ENCODE measurements around the gene MYH7.

DNA sequence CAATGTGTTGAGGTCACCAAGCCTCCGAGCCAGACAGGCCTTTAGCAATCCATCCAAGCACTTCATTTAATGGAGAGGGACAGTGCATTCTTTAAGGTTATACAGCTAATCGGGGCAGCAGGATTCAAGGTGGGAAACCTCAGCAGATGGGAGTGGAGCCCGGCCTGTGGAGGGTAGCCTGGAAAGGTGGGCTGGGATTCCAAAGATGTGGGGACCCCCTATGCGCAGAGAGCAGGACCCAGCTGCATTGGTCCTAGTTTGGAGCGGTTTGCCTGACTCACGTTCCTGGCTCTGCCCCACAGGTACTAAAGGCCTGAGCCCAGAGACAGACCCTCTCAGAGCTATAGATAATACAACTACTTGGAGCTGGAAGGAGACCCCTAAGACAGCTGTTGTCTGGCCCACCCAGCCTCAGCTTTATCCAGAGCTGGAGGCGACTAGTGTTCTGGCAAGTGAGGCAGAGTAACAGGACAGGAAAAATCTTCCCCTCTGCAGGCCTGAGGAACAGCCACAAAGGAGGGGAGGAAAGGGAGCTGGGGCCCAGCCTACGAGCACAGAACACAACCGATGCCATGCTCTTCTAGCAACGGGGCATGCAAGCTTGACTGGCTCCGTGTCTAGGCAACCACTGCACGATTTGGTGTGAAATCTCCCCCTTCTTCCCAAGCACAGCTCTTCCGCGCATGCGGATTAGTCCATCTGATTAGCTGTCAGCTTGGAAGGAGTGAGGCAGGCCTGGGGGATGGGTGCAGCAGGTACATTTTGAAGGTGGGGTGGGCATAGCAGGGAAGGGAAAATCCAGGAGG, 1.1 kb upstream of the MYH7 start:
- TF ChIP-seq, protein P1, sequence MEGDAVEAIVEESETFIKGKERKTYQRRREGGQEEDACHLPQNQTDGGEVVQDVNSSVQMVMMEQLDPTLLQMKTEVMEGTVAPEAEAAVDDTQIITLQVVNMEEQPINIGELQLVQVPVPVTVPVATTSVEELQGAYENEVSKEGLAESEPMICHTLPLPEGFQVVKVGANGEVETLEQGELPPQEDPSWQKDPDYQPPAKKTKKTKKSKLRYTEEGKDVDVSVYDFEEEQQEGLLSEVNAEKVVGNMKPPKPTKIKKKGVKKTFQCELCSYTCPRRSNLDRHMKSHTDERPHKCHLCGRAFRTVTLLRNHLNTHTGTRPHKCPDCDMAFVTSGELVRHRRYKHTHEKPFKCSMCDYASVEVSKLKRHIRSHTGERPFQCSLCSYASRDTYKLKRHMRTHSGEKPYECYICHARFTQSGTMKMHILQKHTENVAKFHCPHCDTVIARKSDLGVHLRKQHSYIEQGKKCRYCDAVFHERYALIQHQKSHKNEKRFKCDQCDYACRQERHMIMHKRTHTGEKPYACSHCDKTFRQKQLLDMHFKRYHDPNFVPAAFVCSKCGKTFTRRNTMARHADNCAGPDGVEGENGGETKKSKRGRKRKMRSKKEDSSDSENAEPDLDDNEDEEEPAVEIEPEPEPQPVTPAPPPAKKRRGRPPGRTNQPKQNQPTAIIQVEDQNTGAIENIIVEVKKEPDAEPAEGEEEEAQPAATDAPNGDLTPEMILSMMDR (IDR thresholded peaks at IDR 0.05), result no peak
- no peak for TF ChIP-seq ZFX (IDR thresholded peaks at IDR 0.05; ENCODE audit: borderline replicate concordance)
